Activated T-cell treated with anti-CD3 and anti-CD28 coated beads for 1 hour (primary cell): Measurements from ENCODE around the gene VARS2.

ENCODE experiments used
- DNase-seq: peaks from one replicate; pipeline ENCODE4 v3.0.0-alpha.2; 2020; ENCODE audit warnings: low read depth

Gene VARS2

DNA sequence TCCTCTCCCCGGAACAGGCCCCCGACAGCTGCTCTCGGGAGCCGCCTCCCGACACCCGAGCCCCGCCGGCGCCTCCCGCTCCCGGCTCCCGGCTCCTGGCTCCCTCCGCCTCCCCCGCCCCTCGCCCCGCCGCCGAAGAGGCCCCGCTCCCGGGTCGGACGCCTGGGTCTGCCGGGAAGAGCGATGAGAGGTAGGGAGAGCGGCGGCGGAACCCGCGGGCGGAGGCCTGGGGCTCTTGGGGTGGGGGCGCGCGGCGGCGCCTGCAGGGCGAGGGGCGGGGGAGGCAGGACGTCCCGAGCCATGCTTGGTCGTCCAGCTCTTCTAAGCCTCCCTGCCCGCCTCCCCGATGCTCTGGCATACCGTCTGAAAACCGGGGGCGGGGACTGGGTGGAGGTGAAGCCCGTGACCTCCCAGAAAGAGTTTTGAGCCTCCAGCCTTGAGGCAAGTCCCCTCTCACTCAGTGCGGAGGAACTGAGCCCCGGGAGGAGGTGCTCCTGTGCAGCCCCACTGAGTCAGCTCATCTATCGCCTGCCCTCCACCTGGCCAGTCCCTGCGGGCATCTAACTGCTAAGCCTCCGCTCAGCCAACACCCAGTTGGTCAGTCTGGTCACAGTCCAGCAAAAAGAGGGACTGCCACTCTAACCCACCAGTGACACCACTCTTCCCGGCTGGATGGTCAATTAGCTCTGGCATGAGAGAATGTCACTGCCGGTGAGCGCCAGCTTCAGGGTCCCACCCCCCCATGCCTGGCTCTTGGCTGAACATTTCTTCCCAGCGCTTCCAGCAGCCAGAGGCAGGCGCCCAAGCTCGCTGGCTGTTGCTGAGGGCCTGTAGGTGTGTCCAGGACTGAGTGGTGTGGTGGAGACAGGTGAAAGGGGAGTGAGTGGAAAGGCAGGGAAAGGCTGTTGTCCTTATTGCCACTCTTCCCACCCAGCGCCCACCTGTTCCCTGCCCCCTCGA is 29.2 kb upstream of the VARS2 start:
- DNase-seq, result no peak

DNA sequence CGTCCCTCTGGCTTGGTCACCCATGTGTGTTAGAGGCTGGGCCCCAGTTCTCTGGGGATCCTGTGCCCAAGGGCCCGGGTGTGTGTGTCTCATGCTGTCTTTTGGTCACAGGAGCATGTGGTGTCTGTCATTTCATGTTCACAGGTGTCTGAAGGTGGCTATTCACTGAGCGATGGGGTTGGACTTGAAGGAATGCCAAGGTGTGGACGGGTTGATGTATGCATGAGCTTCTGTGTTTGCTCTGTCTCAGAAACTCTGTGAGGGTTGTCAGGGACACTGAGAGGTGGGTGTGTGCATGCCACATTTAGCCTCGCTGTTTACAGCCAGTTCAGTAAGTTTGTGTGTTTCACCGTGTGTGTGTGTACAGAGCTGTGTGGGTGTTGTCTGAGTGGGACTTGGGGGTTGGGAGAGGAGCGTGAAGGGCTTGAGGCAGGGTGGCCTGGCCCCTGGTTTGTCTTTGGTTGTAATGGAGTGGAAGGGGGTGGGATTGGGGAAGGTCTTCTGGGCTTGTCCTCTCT is 28.5 kb upstream of the VARS2 start:
- no peak for DNase-seq

DNA sequence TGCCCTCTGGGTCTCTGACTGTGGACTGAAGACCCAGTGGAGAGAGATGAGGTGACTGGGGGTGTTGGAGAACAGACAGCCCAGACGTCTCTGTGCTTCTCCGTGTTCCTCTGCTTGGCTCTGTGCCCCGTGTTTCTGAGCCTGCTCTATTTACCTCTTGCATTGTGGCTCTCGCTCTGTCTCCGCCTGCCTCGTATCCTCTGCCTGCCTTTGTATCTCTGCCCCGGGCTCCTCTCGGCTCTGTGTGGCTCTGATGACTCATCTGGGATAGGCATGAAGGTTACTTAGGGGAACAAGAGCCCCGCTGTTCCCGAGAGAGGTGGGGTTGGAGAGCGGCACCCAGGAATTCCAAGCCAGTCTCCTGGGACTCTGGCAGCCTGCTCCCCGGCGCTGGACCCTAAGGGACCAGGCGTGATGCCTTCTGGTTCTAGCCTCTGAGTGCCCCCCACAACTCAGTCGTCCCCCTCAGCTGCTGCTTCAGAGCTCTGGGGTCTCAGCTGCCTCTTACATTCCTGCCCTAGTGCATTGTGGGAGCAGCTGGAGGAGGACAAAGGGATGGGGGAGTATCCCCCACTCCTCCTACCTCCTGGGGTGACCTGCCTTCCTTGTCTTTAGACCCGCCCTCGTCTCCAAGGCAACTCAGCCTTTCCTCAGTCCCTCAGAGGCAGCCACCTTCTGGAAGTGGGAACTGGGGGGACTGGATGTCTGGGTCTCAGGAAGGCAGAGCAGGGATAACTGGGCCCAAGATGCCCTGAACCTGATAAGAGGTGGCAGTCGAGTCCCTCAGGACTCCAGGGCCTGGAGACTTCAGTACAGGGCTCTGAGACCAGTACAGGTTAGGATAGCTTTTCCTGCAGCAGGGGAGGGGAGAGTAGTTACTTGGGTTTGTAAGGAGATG is 27.8 kb upstream of the VARS2 start:
- peak; percentile 17 for DNase-seq

DNA sequence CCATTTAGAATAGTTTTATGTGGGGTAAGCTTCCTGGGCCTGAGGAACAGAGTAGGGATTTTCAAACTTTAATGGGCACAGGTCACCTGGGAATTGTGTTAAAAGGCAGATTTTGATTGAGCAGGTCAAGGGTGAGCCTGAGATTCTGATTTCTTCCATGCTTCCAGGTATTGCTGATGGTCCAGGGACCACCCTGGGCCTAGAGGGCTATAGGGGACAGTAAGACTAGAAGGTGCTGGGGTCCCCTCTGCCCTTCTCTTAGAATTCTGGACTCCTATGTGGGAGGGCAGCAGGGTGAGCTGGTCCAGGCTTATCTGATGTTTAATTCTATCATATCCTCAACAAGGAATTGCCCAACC is 27.2 kb upstream of the VARS2 start:
- DNase-seq, result no peak

DNA sequence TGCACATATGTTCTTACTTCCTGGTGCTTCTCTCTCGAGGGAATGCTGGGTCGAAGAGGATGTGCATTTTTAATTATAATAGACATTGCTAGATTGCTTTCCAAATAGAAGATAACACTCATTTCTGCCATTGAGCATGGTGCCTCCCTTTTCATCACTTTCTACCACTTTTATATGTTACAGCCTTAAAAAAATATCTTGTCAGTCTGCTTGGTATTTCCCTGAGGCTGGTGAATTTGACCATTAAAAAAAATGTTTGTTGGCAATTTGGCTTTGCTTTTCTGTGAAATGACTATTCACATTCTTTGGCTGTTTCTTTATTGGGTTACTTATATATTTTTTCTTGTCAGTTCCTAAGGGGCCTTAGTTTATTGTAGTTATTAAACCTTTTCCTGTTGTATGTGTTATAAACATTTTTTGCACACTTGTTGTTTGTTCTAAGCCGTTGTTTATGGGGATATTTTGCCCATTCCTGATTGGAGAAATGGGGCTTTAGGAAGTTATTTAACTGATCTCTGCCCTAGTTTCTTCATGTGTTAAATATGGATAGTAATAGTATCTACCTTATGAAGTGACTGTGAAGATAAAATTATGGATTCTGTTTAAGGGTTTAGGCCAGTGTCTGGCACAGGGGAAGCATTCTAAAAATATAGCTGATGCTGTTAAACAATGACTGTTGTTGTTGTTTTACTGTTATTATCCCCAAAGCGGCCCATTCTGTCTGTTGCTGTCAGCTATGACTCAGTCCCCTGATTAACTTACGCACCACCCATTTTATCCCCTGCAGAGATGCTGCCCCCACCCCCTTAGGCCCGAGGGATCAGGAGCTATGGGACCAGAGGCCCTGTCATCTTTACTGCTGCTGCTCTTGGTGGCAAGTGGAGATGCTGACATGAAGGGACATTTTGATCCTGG is 25.9 kb upstream of the VARS2 start:
- DNase-seq, result no peak

DNA sequence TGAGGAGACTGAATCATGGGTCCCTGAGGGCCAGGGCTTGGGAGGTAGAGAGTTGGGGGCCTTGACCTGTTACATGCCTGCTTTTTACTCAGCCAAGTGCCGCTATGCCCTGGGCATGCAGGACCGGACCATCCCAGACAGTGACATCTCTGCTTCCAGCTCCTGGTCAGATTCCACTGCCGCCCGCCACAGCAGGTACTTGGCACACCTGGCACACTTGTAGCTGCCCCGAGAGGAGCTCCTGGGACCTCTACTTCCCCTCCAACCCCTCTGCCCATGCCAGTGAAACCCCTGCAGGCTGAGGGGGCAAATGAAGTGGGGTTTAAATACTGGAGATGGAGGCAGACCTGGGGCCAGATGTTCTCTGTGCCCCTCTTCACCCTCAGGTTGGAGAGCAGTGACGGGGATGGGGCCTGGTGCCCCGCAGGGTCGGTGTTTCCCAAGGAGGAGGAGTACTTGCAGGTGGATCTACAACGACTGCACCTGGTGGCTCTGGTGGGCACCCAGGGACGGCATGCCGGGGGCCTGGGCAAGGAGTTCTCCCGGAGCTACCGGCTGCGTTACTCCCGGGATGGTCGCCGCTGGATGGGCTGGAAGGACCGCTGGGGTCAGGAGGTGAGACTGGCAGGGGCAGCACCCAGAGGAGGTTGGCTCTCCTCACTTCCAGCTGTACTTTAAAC is 25.1 kb upstream of the VARS2 start:
- DNase-seq, result no peak

DNA sequence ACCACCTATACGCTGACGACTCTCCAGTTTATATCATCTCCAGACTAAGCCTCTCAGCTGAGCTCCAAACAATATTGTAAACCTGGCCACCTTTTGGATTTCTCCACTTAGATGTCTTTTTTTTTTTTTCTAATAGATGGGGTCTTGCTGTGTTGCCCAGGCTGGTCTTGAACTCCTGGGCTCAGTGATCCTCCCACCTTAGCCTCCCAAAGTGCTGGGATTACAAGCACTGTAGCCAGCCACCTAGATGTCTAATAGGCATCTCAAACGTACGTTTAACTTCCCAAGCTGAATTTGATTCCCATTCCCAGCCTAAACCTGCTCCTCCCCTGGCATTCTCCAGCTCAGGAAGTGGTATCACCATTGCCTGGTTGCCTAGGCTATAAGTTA is 24.5 kb upstream of the VARS2 start:
- DNase-seq, result no peak

DNA sequence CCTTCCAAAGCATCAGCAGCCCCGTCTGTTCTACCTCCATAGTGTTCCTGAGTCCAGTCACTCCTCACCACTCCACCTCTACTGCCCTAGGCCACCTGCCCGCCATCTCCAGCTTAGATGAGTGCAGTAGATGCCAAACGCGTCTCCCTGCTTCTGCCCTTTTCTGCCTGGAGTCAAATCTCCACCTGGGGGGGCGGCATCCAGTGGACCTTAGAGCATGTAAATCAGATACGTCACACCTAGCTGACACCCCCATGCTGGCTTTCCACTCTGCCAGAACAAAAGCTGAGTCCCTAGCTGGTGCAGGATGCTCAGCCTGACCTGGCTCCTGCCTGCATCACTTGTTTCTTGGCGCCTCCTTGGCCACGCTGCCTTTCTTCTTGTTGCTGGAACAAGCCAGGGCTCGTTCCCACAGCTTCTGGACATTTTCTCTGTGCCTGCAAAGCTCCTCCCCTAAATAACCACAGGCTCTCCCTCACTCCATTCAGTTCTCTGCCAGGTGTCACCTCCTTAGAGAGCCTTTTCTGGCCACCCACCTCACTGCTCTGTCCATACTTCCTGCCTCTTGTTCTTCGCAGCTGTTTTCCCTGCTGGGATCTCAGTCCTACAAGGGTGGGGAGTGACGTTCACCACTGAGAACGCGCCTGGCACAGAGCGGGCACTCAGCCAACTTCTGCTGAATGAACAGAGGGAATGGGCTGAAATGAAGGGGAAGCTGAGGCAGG is 24.0 kb upstream of the VARS2 start:
- DNase-seq, result no peak

DNA sequence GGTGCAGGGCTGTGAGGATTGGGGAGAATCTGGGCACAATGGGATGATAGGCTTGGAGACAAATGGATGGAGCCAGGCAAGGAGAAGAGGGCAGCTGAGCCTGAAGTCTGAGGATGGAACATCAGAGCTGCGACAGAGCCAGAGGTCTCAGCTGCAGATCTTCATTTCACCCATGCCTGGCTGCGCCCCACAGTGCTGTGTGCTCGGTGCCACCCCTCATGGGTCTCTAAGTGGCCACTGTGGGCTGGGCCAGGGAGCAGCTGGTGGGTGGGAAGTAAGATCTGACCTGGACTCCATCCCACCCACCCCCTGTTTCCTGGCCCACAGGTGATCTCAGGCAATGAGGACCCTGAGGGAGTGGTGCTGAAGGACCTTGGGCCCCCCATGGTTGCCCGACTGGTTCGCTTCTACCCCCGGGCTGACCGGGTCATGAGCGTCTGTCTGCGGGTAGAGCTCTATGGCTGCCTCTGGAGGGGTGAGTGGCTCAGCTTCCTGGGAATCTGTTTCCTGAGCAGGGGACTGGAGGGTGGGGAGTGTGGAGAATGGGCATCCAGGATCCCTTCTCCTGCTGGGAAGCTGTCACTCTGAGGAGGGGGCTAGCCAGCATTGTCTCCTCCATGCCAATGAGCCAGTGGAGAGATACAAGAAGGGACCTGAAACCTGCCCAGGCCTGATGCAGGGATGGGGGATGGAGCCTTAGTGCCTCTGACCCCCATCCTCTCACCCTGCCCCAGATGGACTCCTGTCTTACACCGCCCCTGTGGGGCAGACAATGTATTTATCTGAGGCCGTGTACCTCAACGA is 23.2 kb upstream of the VARS2 start:
- DNase-seq, result no peak

DNA sequence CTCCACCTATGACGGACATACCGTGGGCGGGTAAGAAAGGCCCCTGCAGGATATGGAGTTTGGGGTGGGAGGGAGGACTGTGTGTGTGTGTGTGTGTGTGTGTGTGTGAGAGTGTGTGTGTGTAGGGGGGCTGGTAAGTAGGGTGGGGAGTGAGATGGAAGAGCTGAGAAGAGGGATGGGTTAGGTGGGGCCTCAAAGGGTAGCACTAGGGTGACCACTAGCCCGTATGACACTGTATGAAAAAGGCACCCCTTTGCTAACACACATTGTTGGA is 22.7 kb upstream of the VARS2 start:
- DNase-seq, result no peak

DNA sequence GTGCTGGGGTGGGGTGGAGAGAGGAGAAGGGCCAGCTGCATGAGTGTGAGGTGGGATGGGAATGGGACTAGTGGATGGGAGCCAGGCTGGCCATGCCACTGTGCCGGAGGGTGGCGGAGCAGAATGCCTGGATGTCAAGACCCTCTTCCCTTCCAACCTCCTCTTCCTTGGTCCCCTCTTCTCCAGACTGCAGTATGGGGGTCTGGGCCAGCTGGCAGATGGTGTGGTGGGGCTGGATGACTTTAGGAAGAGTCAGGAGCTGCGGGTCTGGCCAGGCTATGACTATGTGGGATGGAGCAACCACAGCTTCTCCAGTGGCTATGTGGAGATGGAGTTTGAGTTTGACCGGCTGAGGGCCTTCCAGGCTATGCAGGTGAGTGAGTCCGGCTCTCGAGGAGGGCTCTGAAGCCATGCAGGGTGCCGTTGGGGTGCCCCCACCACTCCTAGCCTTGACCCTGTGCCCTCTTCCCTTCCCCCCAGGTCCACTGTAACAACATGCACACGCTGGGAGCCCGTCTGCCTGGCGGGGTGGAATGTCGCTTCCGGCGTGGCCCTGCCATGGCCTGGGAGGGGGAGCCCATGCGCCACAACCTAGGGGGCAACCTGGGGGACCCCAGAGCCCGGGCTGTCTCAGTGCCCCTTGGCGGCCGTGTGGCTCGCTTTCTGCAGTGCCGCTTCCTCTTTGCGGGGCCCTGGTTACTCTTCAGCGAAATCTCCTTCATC is 22.1 kb upstream of the VARS2 start:
- no peak for DNase-seq

DNA sequence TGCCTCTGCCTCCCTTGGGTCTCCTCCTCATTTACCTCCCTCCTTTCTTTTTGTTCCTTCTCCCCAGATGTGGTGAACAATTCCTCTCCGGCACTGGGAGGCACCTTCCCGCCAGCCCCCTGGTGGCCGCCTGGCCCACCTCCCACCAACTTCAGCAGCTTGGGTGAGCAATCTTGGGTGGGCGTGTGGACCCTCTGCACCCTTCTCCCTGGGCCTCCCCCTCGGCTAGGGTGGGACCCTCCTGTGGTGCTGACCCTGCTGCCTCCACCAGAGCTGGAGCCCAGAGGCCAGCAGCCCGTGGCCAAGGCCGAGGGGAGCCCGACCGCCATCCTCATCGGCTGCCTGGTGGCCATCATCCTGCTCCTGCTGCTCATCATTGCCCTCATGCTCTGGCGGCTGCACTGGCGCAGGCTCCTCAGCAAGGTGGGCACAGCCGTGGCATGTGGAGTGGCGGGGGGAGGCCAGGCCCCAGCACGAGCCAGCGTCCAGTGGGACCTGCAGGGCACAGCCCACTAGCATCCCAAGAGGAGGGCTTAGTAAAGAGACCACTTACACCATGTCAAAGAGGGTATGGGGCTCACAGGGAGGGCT is 20.9 kb upstream of the VARS2 start:
- no peak for DNase-seq

DNA sequence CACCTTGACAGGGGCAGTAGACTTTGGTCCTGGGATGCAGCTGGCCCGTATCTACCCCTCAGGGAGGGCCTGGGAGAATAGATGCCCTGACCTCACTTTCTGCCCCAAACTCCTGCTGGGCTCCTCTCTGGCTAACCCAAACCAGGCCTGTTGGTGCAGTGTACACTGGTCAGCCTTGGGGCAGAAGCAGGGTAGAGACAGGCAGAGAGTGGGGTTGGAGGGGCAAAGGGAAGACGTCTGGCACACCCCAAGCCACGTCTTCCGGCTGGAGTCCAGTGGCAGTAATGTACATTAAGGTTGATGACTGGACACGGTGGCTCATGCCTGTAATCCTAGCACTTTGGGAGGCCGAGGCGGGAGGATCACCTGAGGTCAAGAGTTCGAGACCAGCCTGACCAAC is 20.4 kb upstream of the VARS2 start:
- no peak for DNase-seq

DNA sequence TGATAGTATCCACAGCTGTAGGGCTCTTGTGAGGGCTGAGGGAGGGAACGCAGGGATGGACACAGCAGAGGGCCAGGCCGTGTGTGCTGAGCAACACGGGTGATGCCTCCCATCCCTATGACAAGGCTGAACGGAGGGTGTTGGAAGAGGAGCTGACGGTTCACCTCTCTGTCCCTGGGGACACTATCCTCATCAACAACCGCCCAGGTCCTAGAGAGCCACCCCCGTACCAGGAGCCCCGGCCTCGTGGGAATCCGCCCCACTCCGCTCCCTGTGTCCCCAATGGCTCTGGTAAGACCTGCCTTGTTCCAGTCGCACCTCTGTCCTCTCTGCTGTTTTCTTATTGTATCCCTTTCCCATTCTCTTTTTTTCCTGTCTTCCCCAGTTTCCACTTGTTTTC is 19.7 kb upstream of the VARS2 start:
- no peak for DNase-seq

DNA sequence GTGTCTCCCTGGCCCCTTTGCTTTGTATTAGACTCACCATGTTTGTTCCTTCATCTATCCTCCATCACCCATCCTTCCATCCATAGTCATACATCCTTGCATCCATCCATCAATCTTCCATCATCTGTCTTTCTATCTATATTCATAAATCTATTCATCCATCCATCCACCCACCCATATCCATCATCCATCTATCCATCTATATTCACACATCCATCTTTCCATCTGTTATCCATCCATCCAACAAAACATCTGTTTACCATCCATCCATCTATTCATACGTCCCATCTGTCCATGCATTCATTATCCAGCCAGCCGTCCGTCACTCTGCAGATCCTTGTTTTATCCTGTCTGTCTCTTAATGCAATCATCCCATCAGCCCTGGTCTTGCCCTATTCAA is 19.1 kb upstream of the VARS2 start:
- no peak for DNase-seq

DNA sequence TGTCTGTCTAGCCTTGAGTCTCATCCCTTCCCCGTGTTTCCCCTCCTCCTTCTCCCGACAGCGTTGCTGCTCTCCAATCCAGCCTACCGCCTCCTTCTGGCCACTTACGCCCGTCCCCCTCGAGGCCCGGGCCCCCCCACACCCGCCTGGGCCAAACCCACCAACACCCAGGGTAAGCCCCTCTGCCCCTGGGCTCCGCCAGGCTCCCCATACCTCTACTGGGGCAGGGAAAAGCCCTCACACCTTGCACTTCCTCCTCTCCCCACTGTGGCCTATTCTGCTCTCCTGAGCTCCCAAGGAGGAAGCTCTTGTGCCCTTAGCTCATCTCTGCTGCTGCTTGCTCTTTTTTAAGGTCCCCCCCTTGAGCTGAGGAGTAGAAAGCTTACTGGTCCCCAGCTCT is 18.7 kb upstream of the VARS2 start:
- DNase-seq, result no peak

DNA sequence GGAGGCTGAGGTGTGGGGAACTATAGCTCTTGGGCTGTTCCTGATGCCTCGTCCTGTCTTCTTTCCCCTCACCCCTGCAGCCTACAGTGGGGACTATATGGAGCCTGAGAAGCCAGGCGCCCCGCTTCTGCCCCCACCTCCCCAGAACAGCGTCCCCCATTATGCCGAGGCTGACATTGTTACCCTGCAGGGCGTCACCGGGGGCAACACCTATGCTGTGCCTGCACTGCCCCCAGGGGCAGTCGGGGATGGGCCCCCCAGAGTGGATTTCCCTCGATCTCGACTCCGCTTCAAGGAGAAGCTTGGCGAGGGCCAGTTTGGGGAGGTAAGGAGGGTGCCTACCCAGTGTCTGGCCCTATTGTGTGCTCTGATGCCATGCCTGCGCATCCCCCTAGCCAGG is 17.5 kb upstream of the VARS2 start:
- DNase-seq, result no peak

DNA sequence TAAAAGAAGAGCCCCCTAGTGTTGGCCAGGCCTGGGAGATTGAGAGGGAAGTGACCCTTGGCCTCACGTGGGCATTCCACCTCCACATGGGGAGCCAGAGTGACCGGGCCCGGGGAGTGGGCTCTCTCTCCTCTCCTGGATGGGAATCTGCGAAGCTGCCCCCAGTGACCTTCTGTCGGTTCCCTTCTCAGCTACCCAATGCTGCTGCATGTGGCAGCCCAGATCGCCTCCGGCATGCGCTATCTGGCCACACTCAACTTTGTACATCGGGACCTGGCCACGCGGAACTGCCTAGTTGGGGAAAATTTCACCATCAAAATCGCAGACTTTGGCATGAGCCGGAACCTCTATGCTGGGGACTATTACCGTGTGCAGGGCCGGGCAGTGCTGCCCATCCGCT is 16.2 kb upstream of the VARS2 start:
- DNase-seq, result no peak
